Caco-2 (cell line): ENCODE measurements around the gene LRRK1. TPM values are rescaled to one million over a fixed set of nuclear protein-coding genes. Genes with fewer than 3 reads are reported as not detected.

Experiments
- BruUV-seq: library from RNA; stranded (reverse); fragments of 400-500 nt; replicated peaks from 2 replicates; lab custom pipeline; 2021; lab: Mats Ljungman, UMichigan
- CTCF ChIA-PET: fragments of 300-600 bp; sonication (Branson Sonifier 250); formaldehyde crosslinking; loops from one replicate; lab custom pipeline; 2022; ENCODE audit warnings: antibody characterized with exemption; lab: Charles Lee
- POLR2A ChIA-PET: fragments of 300-600 bp; sonication (Branson Sonifier 250); formaldehyde crosslinking; loops from one replicate; lab custom pipeline; 2022; ENCODE audit warnings: antibody characterized with exemption; lab: Charles Lee
- DNase-seq, 2 experiments: peaks; one replicate each; pipeline versions ENCODE4 v3.0.0 to v3.0.0-alpha.2; 2020 to 2022
- H3K27me3 ChIP-seq: replicated peaks from 2 replicates; pipeline ENCODE4 v1.6.0; 2011; ENCODE audit warnings: low read length; ENCODE audit not compliant: control insufficient read depth, insufficient read depth
- H3K36me3 ChIP-seq: 2 replicates; pipeline ENCODE4 v1.5.1; 2011; ENCODE audit warnings: low read length; ENCODE audit not compliant: control insufficient read depth, insufficient read depth
- H3K4me1 ChIP-seq: fragments of 250-450 bp; sonication (Bioruptor Pico); 2 replicates; pipeline ENCODE4 v1.5.1; 2020; ENCODE audit warnings: mild to moderate bottlenecking
- H3K4me3 ChIP-seq: 2 replicates; pipeline ENCODE4 v1.5.1; 2011; ENCODE audit warnings: low read depth, mild to moderate bottlenecking, control low read depth, low read length
- H3K9me3 ChIP-seq: fragments of 250-450 bp; sonication (Bioruptor Pico); 2 replicates; pipeline ENCODE4 v1.5.1; 2020; ENCODE audit warnings: mild to moderate bottlenecking, moderate library complexity
- H3K27ac Mint-ChIP-seq: one replicate; pipeline ENCODE4 v1.8.0; 2022; ENCODE audit warnings: mixed read lengths; ENCODE audit not compliant: unreplicated experiment
- H3K27me3 Mint-ChIP-seq: one replicate; pipeline ENCODE4 v1.8.0; 2022; ENCODE audit warnings: mixed read lengths; ENCODE audit not compliant: insufficient read depth, unreplicated experiment
- H3K36me3 Mint-ChIP-seq: one replicate; pipeline ENCODE4 v1.8.0; 2022; ENCODE audit warnings: mild to moderate bottlenecking, mixed read lengths; ENCODE audit not compliant: insufficient read depth, unreplicated experiment
- H3K4me1 Mint-ChIP-seq: one replicate; pipeline ENCODE4 v1.8.0; 2022; ENCODE audit warnings: low read depth, mixed read lengths; ENCODE audit not compliant: unreplicated experiment
- H3K4me3 Mint-ChIP-seq: one replicate; pipeline ENCODE4 v1.8.0; 2022; ENCODE audit warnings: mild to moderate bottlenecking, moderate library complexity, mixed read lengths; ENCODE audit not compliant: unreplicated experiment
- H3K9me3 Mint-ChIP-seq: one replicate; pipeline ENCODE4 v1.8.0; 2022; ENCODE audit warnings: mixed read lengths; ENCODE audit not compliant: unreplicated experiment
- CTCF ChIP-seq, 2 experiments: fragments of 200-600 bp in 1 of 2; IDR thresholded peaks; 1 replicate in 1 of 2; 2 replicates in 1 of 2; pipeline versions ENCODE4 v1.5.1 to v1.8.0; 2011 to 2022; ENCODE audit warnings: antibody characterized with exemption in 1 of 2, control low read depth in 1 of 2, inconsistent platforms in 1 of 2, low read depth in 1 of 2, low read length in 1 of 2, mild to moderate bottlenecking in 1 of 2, moderate library complexity in 1 of 2; ENCODE audit not compliant: insufficient read depth in 1 of 2, severe bottlenecking in 1 of 2, unreplicated experiment in 1 of 2
- intact Hi-C: fragments of 100-400 bp; cut with micrococcal nuclease; formaldehyde crosslinking; loops from one replicate; pipeline ENCODE4 v1.10.0; 2022; ENCODE audit not compliant: unreplicated experiment
- total RNA-seq: library from RNA; stranded (reverse); gene quantifications from 2 replicates; pipeline ENCODE4 v1.2.3, GENCODE V29; 2022

The LRRK1 gene
- total RNA-seq, 1 experiment from 2014 or later, result 12.0 TPM

- Mint-ChIP-seq H3K9me3 (no peaks in the 10 kb centered on the region), H3K4me1 (no peaks in the 10 kb centered on the region), H3K27ac (no peak overlapping the region), H3K4me3 (no peak overlapping the region), H3K36me3 (peaks cover 6% of the 10 kb centered on the region), H3K27me3 (no peaks in the 10 kb centered on the region)
- Histone ChIP-seq H3K4me3 (no peak overlapping the region), H3K27me3 (no peaks in the 10 kb centered on the region), H3K36me3 (no peaks in the 10 kb centered on the region), H3K4me1 (no peaks in the 10 kb centered on the region), H3K9me3 (no peaks in the 10 kb centered on the region)
- CTCF ChIA-PET, result no interaction called here
- no peak for DNase-seq
- POLR2A ChIA-PET, result no interaction called here
- no peak for TF ChIP-seq CTCF (IDR thresholded peaks at IDR 0.05; ENCODE audit: insufficient read depth in 1 of 2, low read depth in 1 of 2, low read length in 1 of 2, severe bottlenecking in 1 of 2, unreplicated experiment in 1 of 2)
- no TSS peak for BruUV-seq
- intact Hi-C loops, result no loop called here
Observed at GRCh38 chr15:101056366-101057334, 137.5 kb downstream of the LRRK1 start.

- Histone ChIP-seq H3K4me3 (no peak overlapping the region), H3K4me1 (no peaks in the 10 kb centered on the region), H3K9me3 (no peaks in the 10 kb centered on the region), H3K36me3 (no peaks in the 10 kb centered on the region), H3K27me3 (no peaks in the 10 kb centered on the region)
- DNase-seq, result no peak
- BruUV-seq, result no TSS peak
- Mint-ChIP-seq H3K4me1 (no peaks in the 10 kb centered on the region), H3K36me3 (peaks cover 6% of the 10 kb centered on the region), H3K4me3 (no peak overlapping the region), H3K27ac (no peak overlapping the region), H3K27me3 (no peaks in the 10 kb centered on the region), H3K9me3 (no peaks in the 10 kb centered on the region)
- intact Hi-C loops, result no loop called here
- ChIA-PET POLR2A (no interaction called here), CTCF (no interaction called here)
- TF ChIP-seq CTCF (IDR thresholded peaks at IDR 0.05; ENCODE audit: insufficient read depth in 1 of 2, low read depth in 1 of 2, low read length in 1 of 2, severe bottlenecking in 1 of 2, unreplicated experiment in 1 of 2), result no peak
Observed at GRCh38 chr15:101057841-101058407, 138.8 kb downstream of the LRRK1 start.

GRCh38 chr15:101058735-101059134 is 139.6 kb downstream of the LRRK1 start:
- DNase-seq, result no peak
- Mint-ChIP-seq H3K9me3 (no peaks in the 10 kb centered on the region), H3K4me1 (no peaks in the 10 kb centered on the region), H3K4me3 (no peak overlapping the region), H3K27ac (no peak overlapping the region), H3K36me3 (peaks cover 6% of the 10 kb centered on the region), H3K27me3 (no peaks in the 10 kb centered on the region)
- no TSS peak for BruUV-seq
- no peaks in the 10 kb centered on the region for H3K4me1 ChIP-seq
- intact Hi-C loops, result no loop called here
- H3K9me3 ChIP-seq, result no peaks in the 10 kb centered on the region
- CTCF ChIA-PET, result no interaction called here
- POLR2A ChIA-PET, result no interaction called here
- no peak overlapping the region for H3K4me3 ChIP-seq
- no peaks in the 10 kb centered on the region for H3K36me3 ChIP-seq
- no peaks in the 10 kb centered on the region for H3K27me3 ChIP-seq
- TF ChIP-seq CTCF (IDR thresholded peaks at IDR 0.05; ENCODE audit: insufficient read depth in 1 of 2, low read depth in 1 of 2, low read length in 1 of 2, severe bottlenecking in 1 of 2, unreplicated experiment in 1 of 2), result no peak
